Fibroblast of lung (primary cell): ENCODE measurements around the gene ROMO1. TPM values are rescaled to one million over a fixed set of nuclear protein-coding genes. Genes with fewer than 3 reads are reported as not detected.

Experiments used
- DNase-seq, 2 donors: peaks; one replicate each; pipeline versions ENCODE4 v3.0.0 to v3.0.0-alpha.2; 2010; ENCODE audit warnings: low read depth in 2 of 2
- H2AFZ ChIP-seq: 2 replicates; pipeline ENCODE4 v1.5.1; 2012; ENCODE audit warnings: low read length, control low read depth, inconsistent platforms
- H3K27ac ChIP-seq: 2 replicates; pipeline ENCODE4 v1.5.1; 2011; ENCODE audit warnings: low read length, control low read depth; ENCODE audit not compliant: insufficient read depth
- H3K27me3 ChIP-seq: 2 replicates; pipeline ENCODE4 v1.5.1; 2011; ENCODE audit warnings: mild to moderate bottlenecking, low read length; ENCODE audit not compliant: control insufficient read depth, insufficient read depth
- H3K36me3 ChIP-seq: 2 replicates; pipeline ENCODE4 v1.5.1; 2011; ENCODE audit warnings: low read length; ENCODE audit not compliant: control insufficient read depth, insufficient read depth
- H3K4me1 ChIP-seq: 2 replicates; pipeline ENCODE4 v1.5.1; 2011; ENCODE audit warnings: low read length; ENCODE audit not compliant: control insufficient read depth, insufficient read depth; ENCODE audit errors: extremely low read depth
- H3K4me2 ChIP-seq: 2 replicates; pipeline ENCODE4 v1.5.1; 2011; ENCODE audit warnings: low read length, control low read depth; ENCODE audit not compliant: insufficient read depth; ENCODE audit errors: extremely low read depth
- H3K4me3 ChIP-seq, 4 experiments: fragments of 200-600 bp in 1 of 4; sonication (generic) in 1 of 4; replicated peaks in 1 of 4; 2 replicates each; pipeline ENCODE4 v1.5.1; 2011 to 2016; ENCODE audit warnings: low read length in 4 of 4, low read depth in 3 of 4, mild to moderate bottlenecking in 3 of 4, control low read depth in 2 of 4, inconsistent platforms in 1 of 4, mixed read lengths in 1 of 4; ENCODE audit not compliant: insufficient read depth in 1 of 4; ENCODE audit errors: control extremely low read depth in 1 of 4
- H3K79me2 ChIP-seq: 2 replicates; pipeline ENCODE4 v1.5.1; 2012; ENCODE audit warnings: mild to moderate bottlenecking, low read length, inconsistent platforms; ENCODE audit not compliant: control insufficient read depth, insufficient read depth
- H3K9ac ChIP-seq: 2 replicates; pipeline ENCODE4 v1.5.1; 2011; ENCODE audit warnings: mild to moderate bottlenecking, low read length, control low read depth; ENCODE audit not compliant: insufficient read depth
- H3K9me3 ChIP-seq: 2 replicates; pipeline ENCODE4 v1.5.1; 2012; ENCODE audit warnings: low read depth, low read length; ENCODE audit not compliant: control insufficient read depth, insufficient read depth
- H4K20me1 ChIP-seq: 2 replicates; pipeline ENCODE4 v1.5.1; 2011; ENCODE audit warnings: low read length; ENCODE audit not compliant: control insufficient read depth, insufficient read depth; ENCODE audit errors: extremely low read depth
- CTCF ChIP-seq, 2 donors: IDR thresholded peaks in 1 of 2; conservative IDR thresholded peaks in 1 of 2; 1 replicate in 1 of 2; 2 replicates in 1 of 2; pipeline ENCODE4 v1.5.1; 2011 to 2012; ENCODE audit warnings: low read length in 2 of 2, control low read depth in 1 of 2, inconsistent platforms in 1 of 2, low read depth in 1 of 2, mild to moderate bottlenecking in 1 of 2
- EZH2 ChIP-seq: IDR thresholded peaks from 2 replicates; pipeline ENCODE4 v1.5.1; 2012; ENCODE audit warnings: low read length, control low read depth, mild to moderate bottlenecking; ENCODE audit errors: missing control alignments
- polyA plus RNA-seq, 2 donors: library from polyadenylated mRNA; depleted of rRNA in 1 of 2; stranded (reverse) in 1 of 2; unstranded in 1 of 2; fragments of >200 nt; gene quantifications; 2 replicates each; pipeline ENCODE4 v1.2.1, GENCODE V29; 2011 to 2012; ENCODE audit warnings: missing spikeins in 1 of 2
- total RNA-seq: library from RNA; depleted of rRNA; stranded (reverse); fragments of >200 nt; gene quantifications from 2 replicates; pipeline ENCODE4 v1.2.1, GENCODE V29; 2014

ROMO1 gene
- total and polyA plus RNA-seq, 2 donors (not counting 1 experiment from before 2014, with no cell fraction given), result 205 to 239 TPM

- H3K27me3 ChIP-seq, result no peaks in the 10 kb centered on the region
- H3K79me2 ChIP-seq, result peaks cover 59% of the 10 kb centered on the region
- TF ChIP-seq EZH2 (no peak), CTCF (conservative IDR thresholded peaks at IDR 0.05 in 1 of 2, IDR thresholded peaks at IDR 0.05 in 1 of 2; ENCODE audit: low read depth in 1 of 2, low read length in 2 of 2) (no peak)
- H3K9ac ChIP-seq, result peak overlapping the region; percentile 98
- no peaks in the 10 kb centered on the region for H3K36me3 ChIP-seq
- peak overlapping the region; percentile 93 for H3K4me2 ChIP-seq
- H3K4me1 ChIP-seq, result peaks cover 9% of the 10 kb centered on the region
- DNase-seq, result peak; percentile 14 to 39
- H4K20me1 ChIP-seq, result peaks cover 26% of the 10 kb centered on the region
- peak overlapping the region; percentile 65 to 93 (median 86) for H3K4me3 ChIP-seq
- H3K27ac ChIP-seq, result peak overlapping the region; percentile 90
- no peaks in the 10 kb centered on the region for H3K9me3 ChIP-seq
- H2AFZ ChIP-seq, result no peak overlapping the region
Observed at GRCh38 chr20:35663516-35664465, 35.4 kb upstream of the ROMO1 start.

GRCh38 chr20:35664466-35665206, 34.6 kb upstream of the ROMO1 start, which contains the start of the genes CPNE1 and RBM12:
Gene CPNE1, minus strand, starts transcription at chr20:35664900. Its CDS starts 31,977 bp downstream, at chr20:35632923.
Gene RBM12, minus strand, starts transcription at chr20:35664900. Its CDS starts 9,578 bp downstream, at chr20:35655322.
- Histone ChIP-seq H3K27me3 (no peaks in the 10 kb centered on the region), H3K9ac (peak within 1 kb of the TSS; percentile 98), H3K4me2 (peak within 1 kb of the TSS; percentile 93), H4K20me1 (peaks cover 24% of the 10 kb centered on the region), H3K9me3 (no peaks in the 10 kb centered on the region), H2AFZ (peak within 1 kb of the TSS; percentile 99), H3K4me3 (peak within 1 kb of the TSS; percentile 65 to 93 (median 86)), H3K79me2 (peaks cover 51% of the 10 kb centered on the region), H3K27ac (peak within 1 kb of the TSS; percentile 90), H3K4me1 (peaks cover 9% of the 10 kb centered on the region), H3K36me3 (peaks cover 5% of the 10 kb centered on the region)
- peak; percentile 88 to 93 for DNase-seq
- TF ChIP-seq EZH2 (no peak), CTCF (conservative IDR thresholded peaks at IDR 0.05 in 1 of 2, IDR thresholded peaks at IDR 0.05 in 1 of 2; ENCODE audit: low read depth in 1 of 2, low read length in 2 of 2) (no peak)

GRCh38 chr20:35665949-35666288, 33.3 kb upstream of the ROMO1 start:
- Histone ChIP-seq H3K79me2 (peaks cover 38% of the 10 kb centered on the region), H3K9me3 (no peaks in the 10 kb centered on the region), H3K4me3 (no peak overlapping the region), H3K4me2 (no peak overlapping the region), H2AFZ (no peak overlapping the region), H3K9ac (no peak overlapping the region), H3K27ac (no peak overlapping the region), H3K27me3 (no peaks in the 10 kb centered on the region), H4K20me1 (peaks cover 21% of the 10 kb centered on the region), H3K4me1 (peaks cover 9% of the 10 kb centered on the region), H3K36me3 (peaks cover 6% of the 10 kb centered on the region)
- DNase-seq, result no peak
- TF ChIP-seq EZH2 (no peak), CTCF (conservative IDR thresholded peaks at IDR 0.05 in 1 of 2, IDR thresholded peaks at IDR 0.05 in 1 of 2; ENCODE audit: low read depth in 1 of 2, low read length in 2 of 2) (no peak)
